Fibroblast of lung (primary cell): ENCODE results near the gene FAM135A. TPM values are rescaled to one million over a fixed set of nuclear protein-coding genes. Genes with fewer than 3 reads are reported as not detected.
"Not testable (repeated sequence)": the region's sequence is repeated elsewhere in the genome, so short reads cannot be mapped to it uniquely, and the experiment has no call there.

Experiments
- DNase-seq, 2 donors: peaks; one replicate each; pipeline versions ENCODE4 v3.0.0 to v3.0.0-alpha.2; 2010; ENCODE audit warnings: low read depth in 2 of 2
- H2AFZ ChIP-seq: 2 replicates; pipeline ENCODE4 v1.5.1; 2012; ENCODE audit warnings: low read length, control low read depth, inconsistent platforms
- H3K27ac ChIP-seq: 2 replicates; pipeline ENCODE4 v1.5.1; 2011; ENCODE audit warnings: low read length, control low read depth; ENCODE audit not compliant: insufficient read depth
- H3K27me3 ChIP-seq: 2 replicates; pipeline ENCODE4 v1.5.1; 2011; ENCODE audit warnings: mild to moderate bottlenecking, low read length; ENCODE audit not compliant: control insufficient read depth, insufficient read depth
- H3K36me3 ChIP-seq: 2 replicates; pipeline ENCODE4 v1.5.1; 2011; ENCODE audit warnings: low read length; ENCODE audit not compliant: control insufficient read depth, insufficient read depth
- H3K4me1 ChIP-seq: 2 replicates; pipeline ENCODE4 v1.5.1; 2011; ENCODE audit warnings: low read length; ENCODE audit not compliant: control insufficient read depth, insufficient read depth; ENCODE audit errors: extremely low read depth
- H3K4me2 ChIP-seq: 2 replicates; pipeline ENCODE4 v1.5.1; 2011; ENCODE audit warnings: low read length, control low read depth; ENCODE audit not compliant: insufficient read depth; ENCODE audit errors: extremely low read depth
- H3K4me3 ChIP-seq, 4 experiments: fragments of 200-600 bp in 1 of 4; sonication (generic) in 1 of 4; replicated peaks in 1 of 4; 2 replicates each; pipeline ENCODE4 v1.5.1; 2011 to 2016; ENCODE audit warnings: low read length in 4 of 4, low read depth in 3 of 4, mild to moderate bottlenecking in 3 of 4, control low read depth in 2 of 4, inconsistent platforms in 1 of 4, mixed read lengths in 1 of 4; ENCODE audit not compliant: insufficient read depth in 1 of 4; ENCODE audit errors: control extremely low read depth in 1 of 4
- H3K79me2 ChIP-seq: 2 replicates; pipeline ENCODE4 v1.5.1; 2012; ENCODE audit warnings: mild to moderate bottlenecking, low read length, inconsistent platforms; ENCODE audit not compliant: control insufficient read depth, insufficient read depth
- H3K9ac ChIP-seq: 2 replicates; pipeline ENCODE4 v1.5.1; 2011; ENCODE audit warnings: mild to moderate bottlenecking, low read length, control low read depth; ENCODE audit not compliant: insufficient read depth
- H3K9me3 ChIP-seq: 2 replicates; pipeline ENCODE4 v1.5.1; 2012; ENCODE audit warnings: low read depth, low read length; ENCODE audit not compliant: control insufficient read depth, insufficient read depth
- H4K20me1 ChIP-seq: 2 replicates; pipeline ENCODE4 v1.5.1; 2011; ENCODE audit warnings: low read length; ENCODE audit not compliant: control insufficient read depth, insufficient read depth; ENCODE audit errors: extremely low read depth
- CTCF ChIP-seq, 2 donors: IDR thresholded peaks in 1 of 2; conservative IDR thresholded peaks in 1 of 2; 1 replicate in 1 of 2; 2 replicates in 1 of 2; pipeline ENCODE4 v1.5.1; 2011 to 2012; ENCODE audit warnings: low read length in 2 of 2, control low read depth in 1 of 2, inconsistent platforms in 1 of 2, low read depth in 1 of 2, mild to moderate bottlenecking in 1 of 2
- EZH2 ChIP-seq: IDR thresholded peaks from 2 replicates; pipeline ENCODE4 v1.5.1; 2012; ENCODE audit warnings: low read length, control low read depth, mild to moderate bottlenecking; ENCODE audit errors: missing control alignments
- polyA plus RNA-seq, 2 donors: library from polyadenylated mRNA; depleted of rRNA in 1 of 2; stranded (reverse) in 1 of 2; unstranded in 1 of 2; fragments of >200 nt; gene quantifications; 2 replicates each; pipeline ENCODE4 v1.2.1, GENCODE V29; 2011 to 2012; ENCODE audit warnings: missing spikeins in 1 of 2
- total RNA-seq: library from RNA; depleted of rRNA; stranded (reverse); fragments of >200 nt; gene quantifications from 2 replicates; pipeline ENCODE4 v1.2.1, GENCODE V29; 2014

Gene FAM135A
- total and polyA plus RNA-seq, 2 donors (not counting 1 experiment from before 2014, with no cell fraction given) = 7.1 to 10.2 TPM

GRCh38 chr6:70459235-70459634 is 45.9 kb downstream of the FAM135A start:
- H3K9me3 ChIP-seq = no peaks in the 10 kb centered on the region
- no peak overlapping the region for H3K4me3 ChIP-seq
- H2AFZ ChIP-seq = no peak overlapping the region
- no peaks in the 10 kb centered on the region for H3K36me3 ChIP-seq
- TF ChIP-seq EZH2 (no peak), CTCF (conservative IDR thresholded peaks at IDR 0.05 in 1 of 2, IDR thresholded peaks at IDR 0.05 in 1 of 2; ENCODE audit: low read depth in 1 of 2, low read length in 2 of 2) (no peak)
- no peaks in the 10 kb centered on the region for H3K27me3 ChIP-seq
- H4K20me1 ChIP-seq = no peaks in the 10 kb centered on the region
- H3K4me2 ChIP-seq = no peak overlapping the region
- no peak overlapping the region for H3K27ac ChIP-seq
- no peaks in the 10 kb centered on the region for H3K79me2 ChIP-seq
- H3K9ac ChIP-seq = no peak overlapping the region
- H3K4me1 ChIP-seq = no peaks in the 10 kb centered on the region
- DNase-seq = no peak

GRCh38 chr6:70459699-70460098 is 46.4 kb downstream of the FAM135A start:
- H3K27me3 ChIP-seq, H3K4me2 ChIP-seq, H4K20me1 ChIP-seq, H2AFZ ChIP-seq, H3K4me1 ChIP-seq, H3K27ac ChIP-seq, H3K4me3 ChIP-seq, H3K36me3 ChIP-seq, H3K9me3 ChIP-seq, DNase-seq, H3K9ac ChIP-seq, H3K79me2 ChIP-seq: not testable (repeated sequence)

- TF ChIP-seq CTCF (conservative IDR thresholded peaks at IDR 0.05 in 1 of 2, IDR thresholded peaks at IDR 0.05 in 1 of 2; ENCODE audit: low read depth in 1 of 2, low read length in 2 of 2) = no peak
- no peak for TF ChIP-seq EZH2
- no peaks in the 10 kb centered on the region for H3K27me3 ChIP-seq
- no peaks in the 10 kb centered on the region for H3K4me1 ChIP-seq
- H3K79me2 ChIP-seq = no peaks in the 10 kb centered on the region
- H3K4me2 ChIP-seq = no peak overlapping the region
- no peak overlapping the region for H3K9ac ChIP-seq
- H2AFZ ChIP-seq = no peak overlapping the region
- no peaks in the 10 kb centered on the region for H4K20me1 ChIP-seq
- H3K9me3 ChIP-seq = no peaks in the 10 kb centered on the region
- H3K4me3 ChIP-seq = no peak overlapping the region
- no peak overlapping the region for H3K27ac ChIP-seq
- no peaks in the 10 kb centered on the region for H3K36me3 ChIP-seq
- no peak for DNase-seq
Observed at GRCh38 chr6:70470016-70470415, 56.7 kb downstream of the FAM135A start.

GRCh38 chr6:70470510-70470909 is 57.2 kb downstream of the FAM135A start:
- H3K27me3 ChIP-seq, H3K9me3 ChIP-seq, H3K79me2 ChIP-seq, H3K36me3 ChIP-seq, H3K27ac ChIP-seq, H4K20me1 ChIP-seq, H3K9ac ChIP-seq, H3K4me3 ChIP-seq, H3K4me2 ChIP-seq, H3K4me1 ChIP-seq, H2AFZ ChIP-seq, DNase-seq: not testable (repeated sequence)
